Heart left ventricle (tissue), 13 donors: ENCODE data around the gene CUX1.

Experiments used
- POLR2A ChIP-seq, 2 donors: fragments of 450-650 bp; IDR thresholded peaks; one replicate each; pipeline ENCODE4 v1.6.1; 2017; ENCODE audit warnings: antibody characterized with exemption in 2 of 2, mild to moderate bottlenecking in 2 of 2, moderate library complexity in 2 of 2
- TF ChIP-seq, protein P1 (sequence below), 12 donors: fragments of 200-600 bp; sonication (generic) in 4 of 12; IDR thresholded peaks; one replicate each; pipeline versions ENCODE4 v1.5.0 to v1.8.0; 2018 to 2022; ENCODE audit warnings: antibody characterized with exemption in 12 of 12, mild to moderate bottlenecking in 5 of 12
- donor health status: ischemic (EF 13 %, LVEDD 7.1; RV severe dilation, severe dysfunction).
- donor health status: DM: no; HTN: yes; CAD: no.
- donor health status: DM: no; HTN: no; CAD: no.
- donor health status: ischemic (EF 25% LVEDD 6.9; RV normal size, moderate dysfunction).
- donor health status: ischemic (EF 25% LVEDD 5.7; RV mildly dilated, moderate dysfunction).
- donor health status: ischemic (EF 35%, LVEDD 5.7; RV mildly dilated, moderate dysfunction).
- donor health status: nonischemic (EF 11% LVEDD 7.7; RV severe dilation, severe dysfunction).
- donor health status: DM: yes; HTN: yes; CAD: no.
- donor health status: PGD.
- donor health status: ischemic (EF 29% LVEDD 5.4; RV normal size, mild dysfunction).
- donor health status: nonischemic (EF 23%, LVEDD 6.1; RV moderate dilation, normal function).

DNA sequence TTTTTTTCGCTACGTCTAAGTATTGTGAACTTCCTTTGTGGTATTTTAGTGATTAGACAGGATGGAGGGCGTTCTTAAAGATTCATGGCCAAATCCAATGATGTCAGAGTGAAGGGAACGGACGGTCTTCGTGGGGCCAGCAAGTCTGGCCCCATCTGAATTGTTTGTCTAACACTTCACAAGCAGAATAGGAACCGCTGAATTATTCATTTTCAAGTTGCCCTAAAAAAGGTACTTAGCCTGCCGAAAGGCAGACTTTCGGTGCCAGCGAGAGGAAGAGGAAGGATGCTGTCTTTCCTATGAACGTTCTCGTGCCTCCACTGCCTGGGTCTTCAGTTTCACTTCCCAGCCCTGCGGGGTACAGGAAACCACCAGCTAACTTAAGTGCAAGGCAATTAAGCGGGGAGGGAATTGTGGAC is 323.5 kb downstream of the CUX1 start:
- TF ChIP-seq, protein P1, sequence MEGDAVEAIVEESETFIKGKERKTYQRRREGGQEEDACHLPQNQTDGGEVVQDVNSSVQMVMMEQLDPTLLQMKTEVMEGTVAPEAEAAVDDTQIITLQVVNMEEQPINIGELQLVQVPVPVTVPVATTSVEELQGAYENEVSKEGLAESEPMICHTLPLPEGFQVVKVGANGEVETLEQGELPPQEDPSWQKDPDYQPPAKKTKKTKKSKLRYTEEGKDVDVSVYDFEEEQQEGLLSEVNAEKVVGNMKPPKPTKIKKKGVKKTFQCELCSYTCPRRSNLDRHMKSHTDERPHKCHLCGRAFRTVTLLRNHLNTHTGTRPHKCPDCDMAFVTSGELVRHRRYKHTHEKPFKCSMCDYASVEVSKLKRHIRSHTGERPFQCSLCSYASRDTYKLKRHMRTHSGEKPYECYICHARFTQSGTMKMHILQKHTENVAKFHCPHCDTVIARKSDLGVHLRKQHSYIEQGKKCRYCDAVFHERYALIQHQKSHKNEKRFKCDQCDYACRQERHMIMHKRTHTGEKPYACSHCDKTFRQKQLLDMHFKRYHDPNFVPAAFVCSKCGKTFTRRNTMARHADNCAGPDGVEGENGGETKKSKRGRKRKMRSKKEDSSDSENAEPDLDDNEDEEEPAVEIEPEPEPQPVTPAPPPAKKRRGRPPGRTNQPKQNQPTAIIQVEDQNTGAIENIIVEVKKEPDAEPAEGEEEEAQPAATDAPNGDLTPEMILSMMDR (IDR thresholded peaks at IDR 0.05): no peak
- no peak for TF ChIP-seq POLR2A (IDR thresholded peaks at IDR 0.05)
